Measurements from ENCODE around the gene PLCH2.

Gene PLCH2

DNA sequence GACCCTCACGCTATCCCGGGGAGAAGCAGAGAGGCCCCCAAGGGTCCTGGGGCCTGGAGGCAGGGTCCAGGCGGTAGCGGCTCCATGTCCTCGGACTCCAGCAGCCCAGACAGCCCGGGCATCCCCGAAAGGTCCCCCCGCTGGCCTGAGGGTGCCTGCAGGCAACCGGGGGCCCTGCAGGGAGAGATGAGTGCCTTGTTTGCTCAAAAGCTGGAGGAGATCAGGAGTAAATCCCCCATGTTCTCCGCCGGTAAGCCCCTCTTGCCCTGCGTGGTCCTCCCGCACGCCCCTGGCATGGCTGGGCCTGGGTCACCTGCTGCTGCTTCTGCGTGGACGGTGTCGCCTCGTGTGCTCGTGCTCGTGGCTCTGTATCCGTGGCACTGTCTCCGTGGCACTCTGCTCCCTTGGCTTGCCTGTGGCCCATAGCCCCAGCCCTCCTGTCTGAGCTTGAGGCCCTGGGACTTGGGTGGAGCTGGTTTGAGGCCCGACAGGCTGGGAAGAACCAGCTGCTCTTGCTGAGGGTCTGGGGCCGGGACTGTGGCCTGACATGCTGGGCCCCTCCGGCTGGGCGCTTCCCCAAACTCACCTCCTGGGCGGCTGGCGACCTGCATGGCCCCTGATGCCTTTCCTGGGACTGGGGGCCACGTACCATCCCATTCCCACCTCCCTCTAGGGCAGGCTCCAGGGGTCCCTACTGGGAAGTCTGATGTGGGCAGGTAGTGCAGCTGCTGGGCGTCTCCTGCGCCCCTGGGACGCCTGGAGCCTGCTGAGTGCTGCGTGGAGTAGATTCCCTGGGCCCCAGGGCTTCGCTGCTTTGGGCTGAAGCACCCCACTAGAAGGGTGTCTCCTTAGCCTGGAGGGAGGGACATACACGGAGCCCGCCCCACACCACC, 26.8 kb downstream of the PLCH2 start:
- no peak for TF ChIP-seq EZH2 (IDR thresholded peaks at IDR 0.05; ENCODE audit: borderline replicate concordance, low read depth, low read length, severe bottlenecking)
- TF ChIP-seq, protein P1, sequence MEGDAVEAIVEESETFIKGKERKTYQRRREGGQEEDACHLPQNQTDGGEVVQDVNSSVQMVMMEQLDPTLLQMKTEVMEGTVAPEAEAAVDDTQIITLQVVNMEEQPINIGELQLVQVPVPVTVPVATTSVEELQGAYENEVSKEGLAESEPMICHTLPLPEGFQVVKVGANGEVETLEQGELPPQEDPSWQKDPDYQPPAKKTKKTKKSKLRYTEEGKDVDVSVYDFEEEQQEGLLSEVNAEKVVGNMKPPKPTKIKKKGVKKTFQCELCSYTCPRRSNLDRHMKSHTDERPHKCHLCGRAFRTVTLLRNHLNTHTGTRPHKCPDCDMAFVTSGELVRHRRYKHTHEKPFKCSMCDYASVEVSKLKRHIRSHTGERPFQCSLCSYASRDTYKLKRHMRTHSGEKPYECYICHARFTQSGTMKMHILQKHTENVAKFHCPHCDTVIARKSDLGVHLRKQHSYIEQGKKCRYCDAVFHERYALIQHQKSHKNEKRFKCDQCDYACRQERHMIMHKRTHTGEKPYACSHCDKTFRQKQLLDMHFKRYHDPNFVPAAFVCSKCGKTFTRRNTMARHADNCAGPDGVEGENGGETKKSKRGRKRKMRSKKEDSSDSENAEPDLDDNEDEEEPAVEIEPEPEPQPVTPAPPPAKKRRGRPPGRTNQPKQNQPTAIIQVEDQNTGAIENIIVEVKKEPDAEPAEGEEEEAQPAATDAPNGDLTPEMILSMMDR (IDR thresholded peaks at IDR 0.05; ENCODE audit: borderline replicate concordance, extremely low read depth, low read length, poor library complexity, severe bottlenecking) = no peak
- no peak overlapping the region for H2AFZ ChIP-seq (ENCODE audit: low read depth, low read length)
- peaks cover 10% of the 10 kb centered on the region for H3K36me3 ChIP-seq (ENCODE audit: insufficient read depth, low read length)

DNA sequence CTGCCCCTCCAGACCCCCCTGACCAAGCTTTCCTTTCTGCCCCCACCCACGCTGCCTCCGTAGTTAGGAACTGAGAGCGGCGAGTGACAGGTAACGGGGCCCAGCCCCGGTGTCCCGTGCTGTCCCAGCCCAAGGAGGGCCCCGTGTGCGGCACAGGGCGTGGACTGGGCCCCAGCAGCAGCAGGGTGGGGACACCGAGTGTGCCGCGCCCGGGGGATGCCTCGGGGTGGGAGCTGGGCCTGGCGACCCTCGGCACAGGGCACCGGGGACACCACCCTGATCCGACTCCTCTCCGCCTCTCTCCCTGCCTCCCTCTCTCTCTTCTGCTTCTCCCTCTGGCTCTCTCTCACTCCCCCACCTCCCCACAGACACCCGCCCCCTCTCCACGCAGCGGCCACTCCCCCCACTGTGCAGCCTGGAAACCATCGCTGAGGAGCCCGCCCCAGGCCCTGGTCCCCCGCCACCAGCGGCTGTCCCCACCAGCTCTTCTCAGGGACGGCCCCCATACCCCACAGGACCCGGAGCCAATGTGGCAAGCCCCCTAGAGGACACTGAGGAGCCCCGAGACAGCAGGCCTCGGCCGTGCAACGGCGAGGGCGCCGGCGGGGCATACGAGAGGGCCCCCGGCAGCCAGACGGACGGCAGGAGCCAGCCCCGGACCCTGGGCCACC, 27.6 kb downstream of the PLCH2 start:
- peaks cover 16% of the 10 kb centered on the region for H3K36me3 ChIP-seq (ENCODE audit: insufficient read depth, low read length)
- H3K9me3 ChIP-seq (ENCODE audit: insufficient read depth, low read length, severe bottlenecking) = no peaks in the 10 kb centered on the region
- no peak overlapping the region for H3K4me2 ChIP-seq (ENCODE audit: insufficient read depth, low read length)
- TF ChIP-seq EZH2 (IDR thresholded peaks at IDR 0.05; ENCODE audit: borderline replicate concordance, low read depth, low read length, severe bottlenecking) = no peak
- TF ChIP-seq, protein P1 (IDR thresholded peaks at IDR 0.05; ENCODE audit: borderline replicate concordance, extremely low read depth, low read length, poor library complexity, severe bottlenecking) = no peak
- H3K4me3 ChIP-seq (ENCODE audit: low read depth in 1 of 2, low read length in 2 of 2) = no peak overlapping the region
- H3K4me1 ChIP-seq (ENCODE audit: insufficient read depth, low read length) = 0 out of 2 replicates have a peak, but pooled peaks cover 7% of the 10 kb centered on the region
- H4K20me1 ChIP-seq (ENCODE audit: insufficient read depth, low read length) = peaks cover 34% of the 10 kb centered on the region
- H3K9ac ChIP-seq (ENCODE audit: low read depth, low read length) = no peak overlapping the region
- H2AFZ ChIP-seq (ENCODE audit: low read depth, low read length) = no peak overlapping the region
- no peaks in the 10 kb centered on the region for H3K79me2 ChIP-seq (ENCODE audit: insufficient read depth, low read length)
- DNase-seq (no peak), ATAC-seq (ENCODE audit: insufficient read depth, low read depth) (no peak)
- no peak overlapping the region for H3K27ac ChIP-seq (ENCODE audit: low read length)
- H3K27me3 ChIP-seq (ENCODE audit: insufficient read depth, low read length, poor library complexity) = no peaks in the 10 kb centered on the region

More for the DNA sequence above, 26.8 kb downstream of the PLCH2 start:
- H3K4me3 ChIP-seq (ENCODE audit: low read depth in 1 of 2, low read length in 2 of 2) = no peak overlapping the region
- no peaks in the 10 kb centered on the region for H3K79me2 ChIP-seq (ENCODE audit: insufficient read depth, low read length)
- peaks cover 31% of the 10 kb centered on the region for H4K20me1 ChIP-seq (ENCODE audit: insufficient read depth, low read length)
- no peaks in the 10 kb centered on the region for H3K27me3 ChIP-seq (ENCODE audit: insufficient read depth, low read length, poor library complexity)
- DNase-seq = no peak
- no peak overlapping the region for H3K4me2 ChIP-seq (ENCODE audit: insufficient read depth, low read length)
- H3K27ac ChIP-seq (ENCODE audit: low read length) = no peak overlapping the region
- 0 out of 2 replicates have a peak, but pooled peaks cover 7% of the 10 kb centered on the region for H3K4me1 ChIP-seq (ENCODE audit: insufficient read depth, low read length)
- ATAC-seq (ENCODE audit: insufficient read depth, low read depth) = no peak
- no peak overlapping the region for H3K9ac ChIP-seq (ENCODE audit: low read depth, low read length)
- no peaks in the 10 kb centered on the region for H3K9me3 ChIP-seq (ENCODE audit: insufficient read depth, low read length, severe bottlenecking)

DNA sequence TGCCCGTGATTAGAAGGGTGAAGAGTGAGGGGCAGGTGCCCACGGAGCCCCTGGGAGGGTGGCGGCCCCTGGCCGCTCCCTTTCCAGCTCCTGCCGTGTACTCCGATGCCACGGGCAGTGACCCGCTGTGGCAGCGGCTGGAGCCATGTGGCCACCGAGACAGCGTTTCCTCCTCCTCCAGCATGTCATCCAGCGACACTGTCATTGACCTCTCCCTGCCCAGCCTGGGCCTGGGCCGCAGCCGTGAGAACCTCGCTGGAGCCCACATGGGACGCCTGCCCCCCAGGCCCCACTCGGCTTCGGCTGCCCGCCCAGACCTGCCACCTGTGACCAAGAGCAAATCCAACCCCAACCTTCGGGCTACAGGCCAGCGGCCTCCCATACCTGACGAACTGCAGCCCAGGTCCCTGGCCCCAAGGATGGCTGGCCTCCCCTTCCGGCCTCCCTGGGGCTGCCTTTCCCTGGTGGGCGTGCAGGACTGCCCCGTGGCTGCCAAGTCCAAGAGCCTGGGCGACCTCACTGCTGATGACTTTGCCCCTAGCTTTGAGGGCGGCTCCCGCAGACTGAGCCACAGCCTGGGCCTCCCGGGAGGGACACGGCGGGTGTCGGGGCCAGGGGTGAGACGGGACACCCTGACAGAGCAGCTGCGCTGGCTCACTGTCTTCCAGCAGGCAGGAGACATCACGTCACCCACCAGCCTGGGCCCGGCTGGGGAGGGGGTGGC, 28.3 kb downstream of the PLCH2 start:
- Histone ChIP-seq H3K9me3 (ENCODE audit: insufficient read depth, low read length, severe bottlenecking) (no peaks in the 10 kb centered on the region), H3K4me2 (ENCODE audit: insufficient read depth, low read length) (no peak overlapping the region), H3K4me3 (ENCODE audit: low read depth in 1 of 2, low read length in 2 of 2) (no peak overlapping the region), H3K4me1 (ENCODE audit: insufficient read depth, low read length) (0 out of 2 replicates have a peak, but pooled peaks cover 7% of the 10 kb centered on the region), H4K20me1 (ENCODE audit: insufficient read depth, low read length) (peaks cover 38% of the 10 kb centered on the region), H3K9ac (ENCODE audit: low read depth, low read length) (no peak overlapping the region), H3K79me2 (ENCODE audit: insufficient read depth, low read length) (no peaks in the 10 kb centered on the region), H3K27me3 (ENCODE audit: insufficient read depth, low read length, poor library complexity) (no peaks in the 10 kb centered on the region), H2AFZ (ENCODE audit: low read depth, low read length) (no peak overlapping the region), H3K27ac (ENCODE audit: low read length) (no peak overlapping the region), H3K36me3 (ENCODE audit: insufficient read depth, low read length) (peaks cover 23% of the 10 kb centered on the region)
- DNase-seq (no peak), ATAC-seq (ENCODE audit: insufficient read depth, low read depth) (0 out of 3 replicates have a peak, but pooled peaks have one; percentile 9)
- no peak for TF ChIP-seq EZH2 (IDR thresholded peaks at IDR 0.05; ENCODE audit: borderline replicate concordance, low read depth, low read length, severe bottlenecking)
- TF ChIP-seq, protein P1 (IDR thresholded peaks at IDR 0.05; ENCODE audit: borderline replicate concordance, extremely low read depth, low read length, poor library complexity, severe bottlenecking) = no peak

Measured in DND-41 (cell line).